GM21619 (cell line): ENCODE data around the gene VPS33B.

Experiments used
- ATAC-seq: cut with Tn5 transposase; IDR thresholded peaks from one replicate; pipeline ENCODE4 v1.9.1; 2021; ENCODE audit not compliant: unreplicated experiment

VPS33B gene

GRCh38 chr15:90953947-90954711 is 68.3 kb downstream of the VPS33B start:
- no peak for ATAC-seq

- no peak for ATAC-seq
Observed at GRCh38 chr15:90952901-90953677, 69.3 kb downstream of the VPS33B start.

- ATAC-seq, result no peak
Observed at GRCh38 chr15:90950676-90951075, 71.7 kb downstream of the VPS33B start.

- ATAC-seq, result no peak
Observed at GRCh38 chr15:90949979-90950675, 72.3 kb downstream of the VPS33B start.
